CD4-positive, alpha-beta memory T cell (primary cell): ENCODE results near the gene ARFGAP3. TPM values are rescaled to one million over a fixed set of nuclear protein-coding genes. Genes with fewer than 3 reads are reported as not detected.

Experiments
- CTCF ChIA-PET: fragments of 350-600 bp; sonication (Branson Sonifier 250); formaldehyde crosslinking; loops from one replicate; lab custom pipeline; 2021; ENCODE audit warnings: inconsistent platforms; ENCODE audit not compliant: partially characterized antibody; lab: Charles Lee
- POLR2A ChIA-PET: fragments of 350-600 bp; sonication (Branson Sonifier 250); formaldehyde crosslinking; loops from one replicate; lab custom pipeline; 2021; ENCODE audit not compliant: partially characterized antibody; lab: Charles Lee
- DNase-seq, 5 donors: peaks; one replicate each; pipeline versions ENCODE4 v3.0.0 to v3.0.0-alpha.2; 2020 to 2022; ENCODE audit warnings: mixed read lengths in 1 of 5
- H3K27ac ChIP-seq: one replicate; pipeline ENCODE4 v1.7.0; 2013; ENCODE audit warnings: low read depth, low read length
- H3K27me3 ChIP-seq: 2 replicates; pipeline ENCODE4 v1.7.0; 2013; ENCODE audit warnings: mild to moderate bottlenecking, low read length, moderate library complexity; ENCODE audit not compliant: insufficient read depth
- H3K36me3 ChIP-seq: 2 replicates; pipeline ENCODE4 v1.7.0; 2013; ENCODE audit warnings: mild to moderate bottlenecking, low read length, moderate library complexity; ENCODE audit not compliant: insufficient read depth
- H3K4me1 ChIP-seq: 2 replicates; pipeline ENCODE4 v1.7.0; 2013; ENCODE audit warnings: mild to moderate bottlenecking, low read length, moderate library complexity; ENCODE audit not compliant: insufficient read depth
- H3K4me3 ChIP-seq, 2 donors: one replicate each; pipeline ENCODE4 v1.7.0; 2013; ENCODE audit warnings: low read length in 2 of 2, mild to moderate bottlenecking in 1 of 2
- H3K9me3 ChIP-seq, 2 donors: one replicate each; pipeline ENCODE4 v1.7.0; 2013; ENCODE audit warnings: low read length in 2 of 2, control low read depth in 1 of 2; ENCODE audit not compliant: control insufficient read depth in 1 of 2
- H3K27ac Mint-ChIP-seq, 7 donors: one replicate each; pipeline ENCODE4 v1.8.0; 2020 to 2021; ENCODE audit warnings: mixed read lengths in 7 of 7, mild to moderate bottlenecking in 6 of 7, inconsistent platforms in 3 of 7, moderate library complexity in 3 of 7
- H3K27me3 Mint-ChIP-seq, 2 donors: one replicate each; pipeline ENCODE4 v1.8.0; 2020 to 2021; ENCODE audit warnings: mixed read lengths in 2 of 2
- H3K36me3 Mint-ChIP-seq, 2 donors: one replicate each; pipeline ENCODE4 v1.8.0; 2020 to 2021; ENCODE audit warnings: mixed read lengths in 2 of 2, inconsistent platforms in 1 of 2, mild to moderate bottlenecking in 1 of 2
- H3K4me1 Mint-ChIP-seq, 4 donors: one replicate each; pipeline ENCODE4 v1.8.0; 2020 to 2021; ENCODE audit warnings: mixed read lengths in 4 of 4, mild to moderate bottlenecking in 1 of 4
- H3K4me3 Mint-ChIP-seq, 8 donors: one replicate each; pipeline ENCODE4 v1.8.0; 2020 to 2021; ENCODE audit warnings: mixed read lengths in 8 of 8, mild to moderate bottlenecking in 7 of 8, moderate library complexity in 6 of 8, inconsistent platforms in 3 of 8
- H3K9me3 Mint-ChIP-seq, 8 donors: one replicate each; pipeline ENCODE4 v1.8.0; 2020 to 2021; ENCODE audit warnings: mixed read lengths in 8 of 8, mild to moderate bottlenecking in 5 of 8, inconsistent platforms in 3 of 8, moderate library complexity in 1 of 8
- intact Hi-C: fragments of 100-400 bp; cut with micrococcal nuclease; formaldehyde crosslinking; loops from one replicate; pipeline ENCODE4 v1.15.1; 2023
- polyA plus RNA-seq, 2 donors: library from polyadenylated mRNA; unstranded; fragments of 300-500 nt; fragmentation: Illumina TruSeq; gene quantifications; one replicate each; pipeline ENCODE4 v1.2.3, GENCODE V29; 2021
- total RNA-seq, 2 experiments: library from RNA; stranded (reverse); gene quantifications; one replicate each; pipeline ENCODE4 v1.2.3, GENCODE V29; 2021

Gene ARFGAP3
- total and polyA plus RNA-seq, 4 experiments from 2014 or later: 38.4 to 49.0 (median 45.2) TPM

DNA sequence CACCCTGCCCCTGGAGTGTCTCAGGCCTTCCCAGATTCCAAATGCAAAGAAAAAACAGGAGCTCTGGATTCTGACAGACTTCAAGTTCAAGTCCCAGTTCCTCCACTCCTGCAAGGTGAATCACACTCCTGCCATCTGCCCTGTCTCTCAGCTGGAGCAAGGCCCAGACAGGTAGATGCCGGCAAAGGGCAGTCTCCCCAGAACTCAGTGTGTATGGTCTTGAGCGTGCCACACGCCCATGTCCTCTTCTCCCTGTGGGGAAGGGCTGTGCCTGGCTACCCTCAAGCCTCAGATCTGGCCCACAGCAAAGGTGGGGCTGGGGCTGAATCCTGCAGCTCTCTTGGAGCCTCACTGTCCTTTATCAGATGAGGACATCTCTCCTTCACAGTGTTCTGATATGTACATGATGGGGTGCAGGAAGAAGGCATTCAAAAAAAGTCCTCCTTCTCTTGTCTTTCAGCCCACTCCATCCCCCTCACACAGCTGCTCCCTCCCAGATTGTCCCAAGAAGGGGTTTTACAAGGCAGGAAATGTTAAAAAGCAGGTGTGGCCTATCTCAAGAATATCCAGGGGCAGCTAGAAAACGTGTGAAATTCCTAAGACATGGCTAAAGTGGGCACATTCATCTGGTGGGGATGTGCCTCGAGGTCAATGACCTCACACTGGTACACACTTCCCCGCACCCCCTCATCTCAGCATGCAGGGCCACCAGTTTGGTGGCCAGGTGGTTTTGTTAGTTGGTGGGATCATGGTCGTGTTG lies 27.7 kb upstream of the ARFGAP3 start:
- CTCF ChIA-PET: interaction anchor here (0.9 kb wide), 1 partner anchor 17 kb away, joined by 3 read pairs; no protein-coding TSS in a partner anchor
- Mint-ChIP-seq H3K36me3 (peaks cover 20 to 77% of the 10 kb centered on the region in 2 donors), H3K27ac (peak overlapping the region in 2 of 7 donors; percentile 17 to 27), H3K9me3 (no peaks in the 10 kb centered on the region), H3K27me3 (no peaks in the 10 kb centered on the region), H3K4me3 (no peak overlapping the region), H3K4me1 (peaks cover 6 to 14% (median 7%) of the 10 kb centered on the region in 4 donors)
- intact Hi-C loops: no loop called here
- H3K27ac ChIP-seq: no peak overlapping the region
- peaks cover 50% of the 10 kb centered on the region for H3K36me3 ChIP-seq
- no peak for DNase-seq
- POLR2A ChIA-PET: no interaction called here
- H3K27me3 ChIP-seq: no peaks in the 10 kb centered on the region
- no peak overlapping the region for H3K4me3 ChIP-seq
- H3K9me3 ChIP-seq: no peaks in the 10 kb centered on the region
- H3K4me1 ChIP-seq: no peaks in the 10 kb centered on the region

DNA sequence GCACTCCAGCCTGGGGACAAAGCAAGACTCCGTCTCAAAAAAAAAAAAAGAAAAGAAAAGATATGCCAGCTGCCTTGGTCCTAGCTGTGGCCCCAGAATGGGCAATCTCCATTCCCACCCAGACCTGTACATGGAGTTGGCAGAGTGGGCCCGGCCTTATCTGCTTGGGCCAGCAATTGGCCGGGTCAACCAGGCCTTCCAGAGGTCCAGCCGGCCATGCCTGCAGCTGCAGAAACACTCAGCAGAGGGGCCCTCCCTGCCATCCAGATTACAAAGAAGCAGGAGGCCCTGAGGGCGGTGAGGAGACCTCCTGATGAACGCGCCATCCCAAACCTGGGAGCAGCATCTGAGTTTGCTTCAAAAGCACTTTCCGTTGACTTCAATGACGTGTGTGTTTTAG lies 26.9 kb upstream of the ARFGAP3 start:
- Mint-ChIP-seq H3K36me3 (peaks cover 14 to 76% of the 10 kb centered on the region in 2 donors), H3K27ac (no peak overlapping the region), H3K4me3 (no peak overlapping the region), H3K9me3 (no peaks in the 10 kb centered on the region), H3K27me3 (no peaks in the 10 kb centered on the region), H3K4me1 (peaks cover 2 to 7% (median 2%) of the 10 kb centered on the region in 4 donors)
- POLR2A ChIA-PET: no interaction called here
- Histone ChIP-seq H3K9me3 (no peaks in the 10 kb centered on the region), H3K4me1 (no peaks in the 10 kb centered on the region), H3K4me3 (no peak overlapping the region), H3K27ac (no peak overlapping the region), H3K36me3 (peaks cover 51% of the 10 kb centered on the region), H3K27me3 (no peaks in the 10 kb centered on the region)
- no peak for DNase-seq
- CTCF ChIA-PET: interaction anchor here (0.9 kb wide), 1 partner anchor 16 kb away, joined by 3 read pairs; no protein-coding TSS in a partner anchor
- intact Hi-C loops: no loop called here

DNA sequence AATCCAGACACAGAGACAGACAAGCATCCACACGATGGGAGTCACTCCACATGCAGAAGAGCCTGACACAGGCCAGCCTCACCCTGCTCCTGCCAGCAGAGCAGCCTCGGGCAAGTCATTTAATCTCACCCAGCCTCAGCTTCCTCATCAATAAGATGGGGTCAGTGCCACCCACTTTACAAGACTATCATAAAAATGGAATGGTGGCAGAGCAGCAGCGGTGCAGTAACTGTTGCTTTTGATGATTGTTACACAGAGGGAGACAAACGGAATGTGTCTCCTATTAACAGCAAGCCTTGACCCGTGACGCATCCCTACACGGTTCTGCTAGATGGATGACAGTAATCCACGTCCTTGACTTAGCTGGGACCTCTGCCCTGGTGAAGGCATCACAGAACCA lies 26.0 kb upstream of the ARFGAP3 start:
- intact Hi-C loops: no loop called here
- H3K27me3 Mint-ChIP-seq: no peaks in the 10 kb centered on the region
- H3K27ac Mint-ChIP-seq: peak overlapping the region in 1 of 7 donors; percentile 58
- Histone ChIP-seq H3K27me3 (no peaks in the 10 kb centered on the region), H3K27ac (no peak overlapping the region), H3K36me3 (peaks cover 50% of the 10 kb centered on the region), H3K9me3 (no peaks in the 10 kb centered on the region), H3K4me3 (no peak overlapping the region), H3K4me1 (no peaks in the 10 kb centered on the region)
- H3K4me1 Mint-ChIP-seq: peaks cover 0 to 2% (median 0%) of the 10 kb centered on the region in 4 donors
- H3K9me3 Mint-ChIP-seq: no peaks in the 10 kb centered on the region
- ChIA-PET POLR2A (no interaction called here), CTCF (interaction anchor here (1.3 to 1.6 kb wide), 2 partner anchors 12 to 15 kb away, joined by 4 read pairs; no protein-coding TSS in a partner anchor)
- peaks cover 15 to 73% of the 10 kb centered on the region in 2 donors for H3K36me3 Mint-ChIP-seq
- H3K4me3 Mint-ChIP-seq: no peak overlapping the region
- no peak for DNase-seq

DNA sequence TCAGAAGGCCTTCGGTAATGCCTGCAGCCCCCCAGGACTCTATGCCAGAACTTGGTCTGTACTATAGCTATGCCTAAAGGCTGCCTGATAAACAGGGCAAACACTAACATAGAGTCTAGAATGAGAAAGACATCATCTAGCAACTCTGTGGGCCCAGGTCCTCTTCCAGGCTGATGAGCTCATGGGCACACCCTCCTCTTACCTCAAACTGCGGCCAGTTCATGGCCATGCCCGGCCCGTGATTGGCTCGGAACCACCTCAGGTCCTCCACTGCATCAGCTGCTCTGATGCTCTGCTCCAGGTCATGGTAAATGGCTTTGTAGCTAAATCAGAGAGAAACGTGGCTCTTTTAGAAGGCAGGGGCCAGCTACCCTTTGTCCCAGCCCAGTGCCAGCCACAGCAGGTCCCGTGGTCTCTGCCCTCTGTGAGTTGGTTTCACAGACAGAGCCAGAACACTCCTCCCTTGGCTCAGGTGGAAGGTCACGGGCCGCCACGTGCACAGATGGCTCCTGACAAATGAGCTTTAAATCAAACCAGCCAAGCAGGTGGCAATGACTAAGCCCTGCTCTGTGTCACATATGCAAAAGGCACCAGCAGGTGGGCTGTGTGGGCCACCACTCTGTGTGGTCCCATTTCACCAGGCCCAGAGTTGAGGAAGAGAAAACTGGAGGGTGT lies 25.0 kb upstream of the ARFGAP3 start:
- no peak for DNase-seq
- ChIA-PET POLR2A (no interaction called here), CTCF (interaction anchor here (1.3 to 1.6 kb wide), 2 partner anchors 11 to 14 kb away, joined by 4 read pairs; no protein-coding TSS in a partner anchor)
- no peaks in the 10 kb centered on the region for H3K9me3 Mint-ChIP-seq
- intact Hi-C loops: no loop called here
- peak overlapping the region in 4 of 7 donors; percentile 8 to 27 (median 10) for H3K27ac Mint-ChIP-seq
- no peaks in the 10 kb centered on the region for H3K4me1 Mint-ChIP-seq
- Histone ChIP-seq H3K4me1 (no peaks in the 10 kb centered on the region), H3K9me3 (no peaks in the 10 kb centered on the region), H3K36me3 (peaks cover 47% of the 10 kb centered on the region), H3K4me3 (no peak overlapping the region), H3K27ac (no peak overlapping the region), H3K27me3 (no peaks in the 10 kb centered on the region)
- H3K36me3 Mint-ChIP-seq: peaks cover 12 to 72% of the 10 kb centered on the region in 2 donors
- H3K4me3 Mint-ChIP-seq: no peak overlapping the region
- no peaks in the 10 kb centered on the region for H3K27me3 Mint-ChIP-seq

DNA sequence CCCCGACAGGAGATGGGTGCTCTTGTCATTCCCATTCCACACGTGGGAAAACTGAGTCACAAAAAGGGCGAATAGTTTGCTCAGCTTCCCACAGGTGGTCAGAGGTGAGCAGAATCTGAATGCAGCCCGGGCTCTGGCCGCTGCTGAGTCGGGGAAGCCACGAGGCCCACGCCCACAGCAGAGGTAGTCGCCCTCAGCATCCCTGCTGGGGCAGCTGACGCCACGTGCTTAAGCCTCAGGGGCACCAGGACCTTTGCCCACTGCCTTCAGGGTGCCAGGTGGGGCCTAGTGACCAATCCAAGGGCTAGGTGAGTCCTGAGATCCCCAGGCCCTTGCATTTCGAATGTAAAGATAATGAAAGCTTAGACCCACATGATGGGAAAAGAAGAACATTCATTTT lies 24.2 kb upstream of the ARFGAP3 start:
- no peak overlapping the region for H3K4me3 Mint-ChIP-seq
- no peaks in the 10 kb centered on the region for H3K4me1 ChIP-seq
- H3K9me3 ChIP-seq: no peaks in the 10 kb centered on the region
- peaks cover 50% of the 10 kb centered on the region for H3K36me3 ChIP-seq
- H3K36me3 Mint-ChIP-seq: peaks cover 17 to 74% of the 10 kb centered on the region in 2 donors
- no peak for DNase-seq
- no peak overlapping the region for H3K27ac Mint-ChIP-seq
- ChIA-PET CTCF (no interaction called here), POLR2A (no interaction called here)
- H3K27ac ChIP-seq: no peak overlapping the region
- H3K4me3 ChIP-seq: no peak overlapping the region
- H3K27me3 ChIP-seq: no peaks in the 10 kb centered on the region
- intact Hi-C loops: no loop called here
- no peaks in the 10 kb centered on the region for H3K9me3 Mint-ChIP-seq
- no peaks in the 10 kb centered on the region for H3K4me1 Mint-ChIP-seq
- H3K27me3 Mint-ChIP-seq: no peaks in the 10 kb centered on the region

DNA sequence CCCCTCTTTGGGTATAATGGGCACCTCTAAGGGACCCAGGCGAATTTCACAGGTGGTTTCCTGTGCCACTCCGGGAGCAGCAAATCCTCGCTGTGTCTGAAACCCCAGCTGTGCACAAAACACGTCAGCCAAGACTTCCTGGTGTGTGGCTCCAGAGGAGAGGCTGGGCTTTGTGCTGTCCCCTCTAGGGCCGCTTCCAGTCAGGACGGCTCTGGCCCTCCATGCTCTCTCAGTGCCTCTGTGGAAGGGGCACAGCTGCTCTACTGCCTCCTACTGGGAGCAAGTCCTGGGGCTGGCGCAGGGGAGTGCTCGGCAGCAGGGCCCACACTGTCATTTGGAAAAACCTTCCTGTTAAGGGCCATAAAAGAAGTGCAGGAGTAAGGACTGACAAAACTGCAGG lies 23.7 kb upstream of the ARFGAP3 start:
- CTCF ChIA-PET: no interaction called here
- POLR2A ChIA-PET: no interaction called here
- Histone ChIP-seq H3K27me3 (no peaks in the 10 kb centered on the region), H3K27ac (no peak overlapping the region), H3K9me3 (no peaks in the 10 kb centered on the region), H3K4me3 (no peak overlapping the region), H3K36me3 (peaks cover 54% of the 10 kb centered on the region), H3K4me1 (no peaks in the 10 kb centered on the region)
- Mint-ChIP-seq H3K9me3 (no peaks in the 10 kb centered on the region), H3K36me3 (peaks cover 17 to 74% of the 10 kb centered on the region in 2 donors), H3K4me1 (no peaks in the 10 kb centered on the region), H3K27me3 (no peaks in the 10 kb centered on the region), H3K27ac (no peak overlapping the region), H3K4me3 (no peak overlapping the region)
- intact Hi-C loops: no loop called here
- DNase-seq: no peak

DNA sequence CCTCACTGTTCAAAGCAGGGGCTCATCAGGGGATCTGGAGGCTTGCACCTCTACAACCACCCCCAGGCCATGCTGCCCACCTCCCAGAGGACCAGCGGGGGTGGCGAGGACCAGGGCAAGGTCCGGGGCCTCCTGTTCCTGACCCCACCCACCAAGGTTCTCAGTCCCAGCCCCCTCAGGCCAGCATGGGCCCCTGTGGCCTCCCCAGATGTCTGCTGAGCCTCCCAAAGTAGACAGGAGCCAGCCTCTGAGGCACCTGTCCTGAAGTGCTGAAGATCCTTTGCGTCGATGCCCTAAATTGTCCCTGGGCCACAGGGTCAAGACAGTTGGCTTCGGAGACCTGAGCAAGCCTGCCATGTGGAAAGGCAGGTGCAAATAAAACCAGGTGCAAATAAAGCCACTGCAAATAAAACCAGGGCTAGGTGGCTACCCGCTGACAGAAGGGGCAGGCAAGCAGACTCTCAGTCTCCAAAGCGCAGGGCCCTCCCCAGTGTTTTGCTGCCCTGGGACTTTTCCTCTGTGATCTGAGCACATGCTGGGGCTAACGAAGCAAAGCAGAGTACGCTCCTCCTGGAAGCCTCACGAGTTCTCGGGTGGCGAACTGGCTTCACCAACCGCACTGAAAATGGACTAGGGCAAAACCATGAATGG lies 22.4 kb upstream of the ARFGAP3 start:
- no peaks in the 10 kb centered on the region for H3K4me1 Mint-ChIP-seq
- no peak overlapping the region for H3K4me3 ChIP-seq
- no peak overlapping the region for H3K27ac Mint-ChIP-seq
- no peak for DNase-seq
- H3K9me3 Mint-ChIP-seq: no peaks in the 10 kb centered on the region
- H3K4me3 Mint-ChIP-seq: no peak overlapping the region
- no peaks in the 10 kb centered on the region for H3K27me3 Mint-ChIP-seq
- H3K4me1 ChIP-seq: no peaks in the 10 kb centered on the region
- no peaks in the 10 kb centered on the region for H3K9me3 ChIP-seq
- peaks cover 54% of the 10 kb centered on the region for H3K36me3 ChIP-seq
- intact Hi-C loops: no loop called here
- no peak overlapping the region for H3K27ac ChIP-seq
- POLR2A ChIA-PET: no interaction called here
- peaks cover 21 to 76% of the 10 kb centered on the region in 2 donors for H3K36me3 Mint-ChIP-seq
- no peaks in the 10 kb centered on the region for H3K27me3 ChIP-seq
- CTCF ChIA-PET: interaction anchor here (0.6 kb wide), 1 partner anchor 12 kb away, joined by 5 read pairs; no protein-coding TSS in a partner anchor
